ENCODE measurements around the gene SPOCK2.

- no peak for TF ChIP-seq CTCF (IDR thresholded peaks at IDR 0.05)
- TF ChIP-seq POLR2A (IDR thresholded peaks at IDR 0.05) = no peak
Measured at GRCh38 chr10:72061491-72061890, 26.9 kb downstream of the SPOCK2 start.

Data from prostate gland (tissue), 2 donors.